ENCODE data around the gene CLPSL2. TPM values are rescaled to one million over a fixed set of nuclear protein-coding genes. Genes with fewer than 3 reads are reported as not detected.

Gene CLPSL2
- total and polyA plus RNA-seq, 10 of the 15 experiments (the other 5 are each of a cell fraction or from before 2014, with no cell fraction given) = 0.32 to 1.3 TPM; not detected in 8

DNA sequence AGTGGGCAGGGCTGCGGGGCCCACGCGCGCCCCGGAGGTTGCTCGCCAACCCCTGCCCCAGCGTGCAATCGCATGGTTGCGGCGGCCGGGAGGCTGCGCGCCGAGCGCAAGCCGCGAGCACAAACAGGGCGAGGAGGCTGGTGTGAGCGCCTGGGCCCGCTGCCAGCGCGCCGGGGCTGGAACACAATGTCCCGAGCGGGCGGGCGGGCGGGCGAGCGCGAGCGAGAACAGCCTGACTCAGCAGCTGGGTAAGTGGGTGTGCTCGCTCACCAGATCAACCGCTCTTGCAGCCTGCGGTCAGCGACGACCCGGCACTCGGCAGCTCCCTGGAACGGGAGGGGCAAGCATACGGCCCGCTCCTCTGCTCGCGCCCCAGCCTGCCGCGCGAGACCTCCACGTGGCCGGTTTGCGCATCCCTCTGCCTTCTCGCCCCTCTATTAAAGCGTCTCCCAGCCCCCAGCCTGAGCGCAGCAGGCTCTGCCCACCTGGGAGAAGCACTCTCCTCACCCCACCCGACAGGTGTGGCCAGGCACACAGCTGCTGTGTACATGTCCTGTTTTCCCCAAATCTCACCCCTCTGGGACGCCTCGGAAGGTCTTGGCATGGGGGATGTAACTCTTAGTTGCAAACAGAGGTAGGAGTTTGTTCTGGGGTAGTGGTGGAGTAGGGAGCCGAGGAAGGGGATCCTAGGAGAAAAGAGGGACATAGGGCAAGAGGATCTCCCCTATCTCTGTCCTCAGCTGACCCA is 48.3 kb upstream of the CLPSL2 start (continued):
- TF ChIP-seq, protein P1, sequence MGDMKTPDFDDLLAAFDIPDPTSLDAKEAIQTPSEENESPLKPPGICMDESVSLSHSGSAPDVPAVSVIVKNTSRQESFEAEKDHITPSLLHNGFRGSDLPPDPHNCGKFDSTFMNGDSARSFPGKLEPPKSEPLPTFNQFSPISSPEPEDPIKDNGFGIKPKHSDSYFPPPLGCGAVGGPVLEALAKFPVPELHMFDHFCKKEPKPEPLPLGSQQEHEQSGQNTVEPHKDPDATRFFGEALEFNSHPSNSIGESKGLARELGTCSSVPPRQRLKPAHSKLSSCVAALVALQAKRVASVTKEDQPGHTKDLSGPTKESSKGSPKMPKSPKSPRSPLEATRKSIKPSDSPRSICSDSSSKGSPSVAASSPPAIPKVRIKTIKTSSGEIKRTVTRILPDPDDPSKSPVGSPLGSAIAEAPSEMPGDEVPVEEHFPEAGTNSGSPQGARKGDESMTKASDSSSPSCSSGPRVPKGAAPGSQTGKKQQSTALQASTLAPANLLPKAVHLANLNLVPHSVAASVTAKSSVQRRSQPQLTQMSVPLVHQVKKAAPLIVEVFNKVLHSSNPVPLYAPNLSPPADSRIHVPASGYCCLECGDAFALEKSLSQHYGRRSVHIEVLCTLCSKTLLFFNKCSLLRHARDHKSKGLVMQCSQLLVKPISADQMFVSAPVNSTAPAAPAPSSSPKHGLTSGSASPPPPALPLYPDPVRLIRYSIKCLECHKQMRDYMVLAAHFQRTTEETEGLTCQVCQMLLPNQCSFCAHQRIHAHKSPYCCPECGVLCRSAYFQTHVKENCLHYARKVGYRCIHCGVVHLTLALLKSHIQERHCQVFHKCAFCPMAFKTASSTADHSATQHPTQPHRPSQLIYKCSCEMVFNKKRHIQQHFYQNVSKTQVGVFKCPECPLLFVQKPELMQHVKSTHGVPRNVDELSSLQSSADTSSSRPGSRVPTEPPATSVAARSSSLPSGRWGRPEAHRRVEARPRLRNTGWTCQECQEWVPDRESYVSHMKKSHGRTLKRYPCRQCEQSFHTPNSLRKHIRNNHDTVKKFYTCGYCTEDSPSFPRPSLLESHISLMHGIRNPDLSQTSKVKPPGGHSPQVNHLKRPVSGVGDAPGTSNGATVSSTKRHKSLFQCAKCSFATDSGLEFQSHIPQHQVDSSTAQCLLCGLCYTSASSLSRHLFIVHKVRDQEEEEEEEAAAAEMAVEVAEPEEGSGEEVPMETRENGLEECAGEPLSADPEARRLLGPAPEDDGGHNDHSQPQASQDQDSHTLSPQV (IDR thresholded peaks at IDR 0.05) = 0 out of 2 replicates have a peak, but pooled peaks have one; percentile 5
- TF ChIP-seq CBFB (IDR thresholded peaks at IDR 0.05; ENCODE audit: low read depth) = no peak; the same call in 1 of the 2 replicates
- TF ChIP-seq SREBF1 (IDR thresholded peaks at IDR 0.05; ENCODE audit: low read length) = no peak
- TF ChIP-seq IRF4 (IDR thresholded peaks at IDR 0.05; ENCODE audit: low read depth, low read length) = no peak
- TF ChIP-seq MEF2A (IDR thresholded peaks at IDR 0.05; ENCODE audit: insufficient read depth, low read depth, low read length) = no peak
- peak; percentile 13; the same call in 1 of the 2 replicates for TF ChIP-seq IKZF1 (conservative IDR thresholded peaks at IDR 0.05)
- no peak for TF ChIP-seq SUZ12 (IDR thresholded peaks at IDR 0.05; ENCODE audit: unreplicated experiment)
- TF ChIP-seq TBL1XR1 (IDR thresholded peaks at IDR 0.05; ENCODE audit: low read depth, low read length) = no peak
- TF ChIP-seq, protein P2, sequence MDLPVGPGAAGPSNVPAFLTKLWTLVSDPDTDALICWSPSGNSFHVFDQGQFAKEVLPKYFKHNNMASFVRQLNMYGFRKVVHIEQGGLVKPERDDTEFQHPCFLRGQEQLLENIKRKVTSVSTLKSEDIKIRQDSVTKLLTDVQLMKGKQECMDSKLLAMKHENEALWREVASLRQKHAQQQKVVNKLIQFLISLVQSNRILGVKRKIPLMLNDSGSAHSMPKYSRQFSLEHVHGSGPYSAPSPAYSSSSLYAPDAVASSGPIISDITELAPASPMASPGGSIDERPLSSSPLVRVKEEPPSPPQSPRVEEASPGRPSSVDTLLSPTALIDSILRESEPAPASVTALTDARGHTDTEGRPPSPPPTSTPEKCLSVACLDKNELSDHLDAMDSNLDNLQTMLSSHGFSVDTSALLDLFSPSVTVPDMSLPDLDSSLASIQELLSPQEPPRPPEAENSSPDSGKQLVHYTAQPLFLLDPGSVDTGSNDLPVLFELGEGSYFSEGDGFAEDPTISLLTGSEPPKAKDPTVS (IDR thresholded peaks at IDR 0.05; ENCODE audit: low read depth, low read length) = no peak
- peak; percentile 67 for TF ChIP-seq CHD2 (IDR thresholded peaks at IDR 0.05; ENCODE audit: borderline replicate concordance, low read depth, low read length)
- no peak for TF ChIP-seq RBBP5 (conservative IDR thresholded peaks at IDR 0.05)
- TF ChIP-seq DPF2 (IDR thresholded peaks at IDR 0.05) = peak; percentile 84; the same call in 1 of the 2 replicates
- TF ChIP-seq SMAD1 (IDR thresholded peaks at IDR 0.05; ENCODE audit: low read depth, partially characterized antibody) = no peak
- 0 out of 2 replicates have a peak, but pooled peaks have one; percentile 9 for TF ChIP-seq LARP7 (IDR thresholded peaks at IDR 0.05)
- no peak for TF ChIP-seq CEBPB (IDR thresholded peaks at IDR 0.05; ENCODE audit: borderline replicate concordance in 1 of 2, low read depth in 2 of 2, low read length in 2 of 2)
- TF ChIP-seq, protein P3, sequence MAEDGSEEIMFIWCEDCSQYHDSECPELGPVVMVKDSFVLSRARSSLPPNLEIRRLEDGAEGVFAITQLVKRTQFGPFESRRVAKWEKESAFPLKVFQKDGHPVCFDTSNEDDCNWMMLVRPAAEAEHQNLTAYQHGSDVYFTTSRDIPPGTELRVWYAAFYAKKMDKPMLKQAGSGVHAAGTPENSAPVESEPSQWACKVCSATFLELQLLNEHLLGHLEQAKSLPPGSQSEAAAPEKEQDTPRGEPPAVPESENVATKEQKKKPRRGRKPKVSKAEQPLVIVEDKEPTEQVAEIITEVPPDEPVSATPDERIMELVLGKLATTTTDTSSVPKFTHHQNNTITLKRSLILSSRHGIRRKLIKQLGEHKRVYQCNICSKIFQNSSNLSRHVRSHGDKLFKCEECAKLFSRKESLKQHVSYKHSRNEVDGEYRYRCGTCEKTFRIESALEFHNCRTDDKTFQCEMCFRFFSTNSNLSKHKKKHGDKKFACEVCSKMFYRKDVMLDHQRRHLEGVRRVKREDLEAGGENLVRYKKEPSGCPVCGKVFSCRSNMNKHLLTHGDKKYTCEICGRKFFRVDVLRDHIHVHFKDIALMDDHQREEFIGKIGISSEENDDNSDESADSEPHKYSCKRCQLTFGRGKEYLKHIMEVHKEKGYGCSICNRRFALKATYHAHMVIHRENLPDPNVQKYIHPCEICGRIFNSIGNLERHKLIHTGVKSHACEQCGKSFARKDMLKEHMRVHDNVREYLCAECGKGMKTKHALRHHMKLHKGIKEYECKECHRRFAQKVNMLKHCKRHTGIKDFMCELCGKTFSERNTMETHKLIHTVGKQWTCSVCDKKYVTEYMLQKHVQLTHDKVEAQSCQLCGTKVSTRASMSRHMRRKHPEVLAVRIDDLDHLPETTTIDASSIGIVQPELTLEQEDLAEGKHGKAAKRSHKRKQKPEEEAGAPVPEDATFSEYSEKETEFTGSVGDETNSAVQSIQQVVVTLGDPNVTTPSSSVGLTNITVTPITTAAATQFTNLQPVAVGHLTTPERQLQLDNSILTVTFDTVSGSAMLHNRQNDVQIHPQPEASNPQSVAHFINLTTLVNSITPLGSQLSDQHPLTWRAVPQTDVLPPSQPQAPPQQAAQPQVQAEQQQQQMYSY (CRISPR knock-in tag; IDR thresholded peaks at IDR 0.05) = no peak
- TF ChIP-seq NFYA (IDR thresholded peaks at IDR 0.05; ENCODE audit: borderline replicate concordance, low read depth, low read length) = no peak
- TF ChIP-seq NFXL1 (IDR thresholded peaks at IDR 0.05; ENCODE audit: borderline replicate concordance) = no peak
- peak in 1 of 2 experiments; percentile 20; a peak in 1 of 4 replicates for TF ChIP-seq SRF (IDR thresholded peaks at IDR 0.05; ENCODE audit: low read depth in 2 of 2, low read length in 2 of 2)
- TF ChIP-seq HCFC1 (IDR thresholded peaks at IDR 0.05; ENCODE audit: low read length) = no peak
- TF ChIP-seq POLR2AphosphoS2 (IDR thresholded peaks at IDR 0.05; ENCODE audit: low read depth, low read length) = no peak
